ENCODE measurements around the gene LAMA5. TPM values are rescaled to one million over a fixed set of nuclear protein-coding genes. Genes with fewer than 3 reads are reported as not detected.

The LAMA5 gene
- total RNA-seq, 1 donor from 2014 or later, result 150 TPM

DNA sequence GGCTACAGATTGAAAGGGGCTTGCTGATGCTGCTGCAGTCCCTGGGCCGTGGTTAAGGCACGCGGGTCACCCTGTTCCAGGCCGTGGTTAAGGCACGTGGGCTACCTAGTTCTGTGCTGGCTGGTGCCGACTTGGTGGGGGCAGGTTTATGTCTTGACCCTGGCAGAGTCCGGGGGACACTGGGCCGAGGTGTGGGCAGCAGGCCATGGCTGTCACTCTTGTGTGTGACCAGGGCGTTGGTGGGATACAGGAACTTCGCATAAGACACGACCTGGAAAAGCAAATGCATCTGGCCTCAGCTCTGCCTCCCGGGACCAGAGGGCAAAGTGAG, 26.2 kb upstream of the LAMA5 start:
- peaks cover 6% of the 10 kb centered on the region for H3K4me1 ChIP-seq
- no peaks in the 10 kb centered on the region for H3K27me3 ChIP-seq
- DNase-seq (ENCODE audit: extremely low spot score in 2 of 2), result no peak
- H3K27ac ChIP-seq, result no peak overlapping the region
- no peaks in the 10 kb centered on the region for H3K9me3 ChIP-seq
- H3K4me3 ChIP-seq, result no peak overlapping the region
- intact Hi-C loops (cut with DNase I), result no loop called here
- TF ChIP-seq POLR2A (IDR thresholded peaks at IDR 0.05), result no peak
- no peak for TF ChIP-seq CTCF (IDR thresholded peaks at IDR 0.05)
- no peak for TF ChIP-seq POLR2AphosphoS5 (IDR thresholded peaks at IDR 0.05; ENCODE audit: insufficient read depth in 1 of 2, low read depth in 1 of 2)
- H3K36me3 ChIP-seq, result peaks cover 3 to 27% of the 10 kb centered on the region in 2 donors

DNA sequence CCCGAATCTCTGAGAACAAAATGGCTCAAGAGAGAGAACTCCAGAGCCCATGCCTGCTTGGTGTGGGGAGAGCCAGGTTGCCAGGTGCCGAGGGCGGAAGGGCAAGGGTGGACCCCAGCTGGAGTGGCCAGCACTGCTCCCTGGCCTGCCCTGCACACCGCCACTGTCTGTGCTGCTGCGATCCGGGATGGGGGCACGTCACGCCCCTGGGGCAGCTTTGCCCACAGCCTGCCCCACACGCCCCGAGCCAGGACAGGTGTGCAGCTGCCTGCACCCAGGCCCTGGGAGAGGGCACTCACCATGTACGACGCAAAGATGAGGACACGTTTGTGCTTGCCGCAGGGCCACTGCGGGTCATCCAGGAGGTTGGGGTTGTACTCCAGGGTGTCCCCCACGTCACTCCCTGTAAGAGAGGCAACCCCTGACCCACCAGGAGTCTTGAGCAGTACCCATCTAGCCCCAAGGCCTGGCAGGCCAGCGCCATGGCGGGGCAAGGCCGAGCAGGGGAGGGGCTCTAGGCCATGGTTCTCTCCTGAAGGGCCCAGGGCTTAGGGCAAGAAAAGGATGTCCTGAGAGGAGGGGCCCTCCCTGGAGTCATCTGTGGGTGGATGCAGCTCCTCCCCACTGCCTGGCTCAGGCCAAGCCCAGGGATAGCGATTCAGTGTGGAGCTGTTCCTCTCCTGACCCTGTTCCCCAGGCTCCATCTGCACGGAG, 25.7 kb upstream of the LAMA5 start:
- DNase-seq (ENCODE audit: extremely low spot score in 2 of 2), result no peak
- no peak overlapping the region for H3K27ac ChIP-seq
- H3K4me3 ChIP-seq, result no peak overlapping the region
- no peaks in the 10 kb centered on the region for H3K27me3 ChIP-seq
- intact Hi-C loops (cut with DNase I), result no loop called here
- peaks cover 12% of the 10 kb centered on the region for H3K4me1 ChIP-seq
- peaks cover 3 to 30% of the 10 kb centered on the region in 2 donors for H3K36me3 ChIP-seq
- TF ChIP-seq CTCF (IDR thresholded peaks at IDR 0.05), result no peak
- TF ChIP-seq POLR2AphosphoS5 (IDR thresholded peaks at IDR 0.05; ENCODE audit: insufficient read depth in 1 of 2, low read depth in 1 of 2), result no peak
- no peak for TF ChIP-seq POLR2A (IDR thresholded peaks at IDR 0.05)
- no peaks in the 10 kb centered on the region for H3K9me3 ChIP-seq

DNA sequence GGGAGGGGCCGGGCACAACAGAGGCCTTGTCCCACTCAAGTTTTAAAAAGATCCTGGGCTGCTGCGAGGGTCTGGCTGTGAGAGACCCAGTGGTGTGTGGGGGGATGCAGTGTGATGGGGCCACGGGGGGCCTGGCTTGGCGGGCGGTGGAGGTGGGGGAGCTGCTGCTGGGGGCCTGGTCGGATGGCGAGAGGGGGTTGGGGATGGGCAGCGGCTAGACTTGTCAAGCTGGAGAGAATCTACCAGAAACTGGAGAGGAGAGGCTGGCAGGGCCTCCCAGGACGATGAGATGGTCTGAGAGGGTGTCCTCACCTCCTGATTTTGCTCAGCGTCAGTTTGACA, 24.9 kb upstream of the LAMA5 start:
- DNase-seq (ENCODE audit: extremely low spot score in 2 of 2), result no peak
- H3K36me3 ChIP-seq, result peaks cover 3 to 30% of the 10 kb centered on the region in 2 donors

DNA sequence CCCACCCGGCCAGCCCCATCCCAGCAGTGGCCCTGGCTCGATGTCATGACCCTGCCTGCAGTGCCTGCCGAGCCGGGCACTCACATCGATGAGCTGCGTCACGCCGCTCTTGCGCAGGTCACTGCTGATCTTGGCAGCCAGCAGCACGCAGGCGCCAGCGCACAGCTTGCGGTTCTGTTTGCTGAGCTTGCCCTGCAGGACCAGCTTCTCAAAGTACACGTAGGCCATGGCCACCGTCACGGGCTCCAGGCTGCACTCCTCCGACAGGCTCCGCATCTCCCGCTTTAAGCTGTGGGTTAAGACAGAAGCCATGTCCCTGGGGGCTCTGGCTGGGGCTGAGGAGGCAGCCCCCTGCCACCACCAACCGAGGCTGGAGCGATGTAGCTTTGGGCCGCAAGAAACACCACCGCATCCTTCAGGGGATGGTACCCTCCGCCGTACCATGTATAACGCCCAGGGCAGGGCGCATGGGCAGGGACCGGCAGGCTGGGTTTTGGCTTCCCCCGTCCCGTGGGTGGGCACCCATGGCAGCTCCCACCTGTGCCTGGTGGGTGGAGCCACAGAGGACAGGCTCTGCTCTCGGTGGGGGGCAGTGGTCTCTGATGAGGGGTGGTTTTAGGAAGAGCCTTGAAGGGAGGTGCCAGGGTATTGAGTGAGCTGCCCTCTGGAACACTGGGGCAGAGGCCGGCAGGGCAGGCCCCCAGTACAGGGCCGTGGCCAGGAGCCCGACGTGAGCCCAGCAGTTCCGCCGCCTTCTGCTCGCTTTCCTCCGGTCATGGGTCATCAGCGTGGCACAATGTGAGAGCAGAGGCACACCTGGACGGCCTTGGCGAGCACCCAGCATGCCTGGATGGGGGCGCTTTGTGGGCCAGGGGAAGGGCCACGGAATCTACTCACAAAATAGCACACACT, 24.3 kb upstream of the LAMA5 start:
- no peak for TF ChIP-seq POLR2A (IDR thresholded peaks at IDR 0.05)
- no peak for TF ChIP-seq CTCF (IDR thresholded peaks at IDR 0.05)
- no peak for TF ChIP-seq POLR2AphosphoS5 (IDR thresholded peaks at IDR 0.05; ENCODE audit: insufficient read depth in 1 of 2, low read depth in 1 of 2)
- Histone ChIP-seq H3K27me3 (no peaks in the 10 kb centered on the region), H3K36me3 (peaks cover 3 to 30% of the 10 kb centered on the region in 2 donors), H3K27ac (no peak overlapping the region), H3K4me3 (no peak overlapping the region), H3K9me3 (no peaks in the 10 kb centered on the region), H3K4me1 (peaks cover 18% of the 10 kb centered on the region)
- no peak for DNase-seq (ENCODE audit: extremely low spot score in 2 of 2)
- intact Hi-C loops (cut with DNase I), result no loop called here

More for the DNA sequence above, 24.9 kb upstream of the LAMA5 start:
- no peak overlapping the region for H3K4me3 ChIP-seq
- intact Hi-C loops (cut with DNase I), result no loop called here
- no peak overlapping the region for H3K27ac ChIP-seq
- peaks cover 17% of the 10 kb centered on the region for H3K4me1 ChIP-seq
- H3K27me3 ChIP-seq, result no peaks in the 10 kb centered on the region
- no peaks in the 10 kb centered on the region for H3K9me3 ChIP-seq
- no peak for TF ChIP-seq POLR2AphosphoS5 (IDR thresholded peaks at IDR 0.05; ENCODE audit: insufficient read depth in 1 of 2, low read depth in 1 of 2)
- no peak for TF ChIP-seq POLR2A (IDR thresholded peaks at IDR 0.05)
- no peak for TF ChIP-seq CTCF (IDR thresholded peaks at IDR 0.05)

Data from vagina (tissue), 2 donors.